D721Med (cell line): ENCODE measurements around the gene KCNJ1.

Experiments used
- DNase-seq: peaks from one replicate; pipeline ENCODE4 v3.0.0; 2011; ENCODE audit warnings: low spot score; ENCODE audit not compliant: insufficient read length
- FAIRE-seq: peaks from 2 replicates; lab custom pipeline; 2011; peaks lifted over from hg19 to GRCh38; lab: Jason Lieb, UNC
- TF ChIP-seq, protein P1 (sequence below): IDR thresholded peaks from 2 replicates; pipeline ENCODE4 v1.5.1; 2012; ENCODE audit warnings: mild to moderate bottlenecking, control low read depth; ENCODE audit not compliant: insufficient read depth; ENCODE audit errors: missing control alignments

Gene KCNJ1

DNA sequence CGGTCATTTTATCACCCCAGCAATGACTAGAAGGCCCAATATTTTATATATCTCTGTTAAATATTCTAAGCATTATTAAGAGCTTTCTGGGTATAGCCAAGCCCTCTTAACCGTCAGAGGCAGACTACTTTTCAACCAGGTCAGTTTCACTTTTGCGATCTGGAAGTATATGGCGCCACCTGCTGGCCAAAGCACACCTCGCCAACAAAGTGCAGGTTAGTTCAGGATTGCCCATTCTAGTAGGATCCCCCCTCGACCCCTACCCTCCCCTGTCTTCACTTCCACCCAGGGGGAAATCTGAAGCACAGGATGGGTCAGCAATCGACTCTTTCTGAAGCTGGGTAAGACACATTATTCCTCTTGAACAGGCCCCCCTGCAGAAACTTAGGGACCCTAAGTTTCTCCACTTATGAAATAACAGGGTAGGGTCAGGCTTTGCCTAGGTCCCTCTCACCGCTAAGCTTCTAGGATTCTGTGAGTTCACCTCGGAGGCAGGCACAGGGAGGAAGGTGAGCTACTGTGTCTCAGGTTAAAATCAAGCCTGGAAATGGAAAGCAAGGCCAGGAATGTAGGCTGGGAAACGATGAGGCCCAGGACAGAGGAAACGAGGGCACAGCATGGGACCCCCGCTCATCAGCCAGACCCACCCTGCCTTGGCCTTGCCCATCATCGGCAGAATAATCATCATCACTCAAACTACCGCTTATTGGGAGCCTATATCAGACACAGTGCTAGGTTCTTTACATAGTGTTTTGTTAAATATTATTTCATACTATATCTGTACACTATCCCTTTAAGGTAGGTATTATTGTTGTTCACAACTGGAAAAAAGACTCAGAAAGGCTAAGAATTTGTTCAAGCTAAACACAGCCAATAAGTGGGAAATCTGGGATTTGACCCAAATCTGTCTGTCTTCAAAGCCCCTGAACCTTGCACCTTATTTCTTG, 35.6 kb downstream of the KCNJ1 start:
- DNase-seq, result no peak
- FAIRE-seq, result no peak
- TF ChIP-seq, protein P1, sequence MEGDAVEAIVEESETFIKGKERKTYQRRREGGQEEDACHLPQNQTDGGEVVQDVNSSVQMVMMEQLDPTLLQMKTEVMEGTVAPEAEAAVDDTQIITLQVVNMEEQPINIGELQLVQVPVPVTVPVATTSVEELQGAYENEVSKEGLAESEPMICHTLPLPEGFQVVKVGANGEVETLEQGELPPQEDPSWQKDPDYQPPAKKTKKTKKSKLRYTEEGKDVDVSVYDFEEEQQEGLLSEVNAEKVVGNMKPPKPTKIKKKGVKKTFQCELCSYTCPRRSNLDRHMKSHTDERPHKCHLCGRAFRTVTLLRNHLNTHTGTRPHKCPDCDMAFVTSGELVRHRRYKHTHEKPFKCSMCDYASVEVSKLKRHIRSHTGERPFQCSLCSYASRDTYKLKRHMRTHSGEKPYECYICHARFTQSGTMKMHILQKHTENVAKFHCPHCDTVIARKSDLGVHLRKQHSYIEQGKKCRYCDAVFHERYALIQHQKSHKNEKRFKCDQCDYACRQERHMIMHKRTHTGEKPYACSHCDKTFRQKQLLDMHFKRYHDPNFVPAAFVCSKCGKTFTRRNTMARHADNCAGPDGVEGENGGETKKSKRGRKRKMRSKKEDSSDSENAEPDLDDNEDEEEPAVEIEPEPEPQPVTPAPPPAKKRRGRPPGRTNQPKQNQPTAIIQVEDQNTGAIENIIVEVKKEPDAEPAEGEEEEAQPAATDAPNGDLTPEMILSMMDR, result peak; percentile 93

DNA sequence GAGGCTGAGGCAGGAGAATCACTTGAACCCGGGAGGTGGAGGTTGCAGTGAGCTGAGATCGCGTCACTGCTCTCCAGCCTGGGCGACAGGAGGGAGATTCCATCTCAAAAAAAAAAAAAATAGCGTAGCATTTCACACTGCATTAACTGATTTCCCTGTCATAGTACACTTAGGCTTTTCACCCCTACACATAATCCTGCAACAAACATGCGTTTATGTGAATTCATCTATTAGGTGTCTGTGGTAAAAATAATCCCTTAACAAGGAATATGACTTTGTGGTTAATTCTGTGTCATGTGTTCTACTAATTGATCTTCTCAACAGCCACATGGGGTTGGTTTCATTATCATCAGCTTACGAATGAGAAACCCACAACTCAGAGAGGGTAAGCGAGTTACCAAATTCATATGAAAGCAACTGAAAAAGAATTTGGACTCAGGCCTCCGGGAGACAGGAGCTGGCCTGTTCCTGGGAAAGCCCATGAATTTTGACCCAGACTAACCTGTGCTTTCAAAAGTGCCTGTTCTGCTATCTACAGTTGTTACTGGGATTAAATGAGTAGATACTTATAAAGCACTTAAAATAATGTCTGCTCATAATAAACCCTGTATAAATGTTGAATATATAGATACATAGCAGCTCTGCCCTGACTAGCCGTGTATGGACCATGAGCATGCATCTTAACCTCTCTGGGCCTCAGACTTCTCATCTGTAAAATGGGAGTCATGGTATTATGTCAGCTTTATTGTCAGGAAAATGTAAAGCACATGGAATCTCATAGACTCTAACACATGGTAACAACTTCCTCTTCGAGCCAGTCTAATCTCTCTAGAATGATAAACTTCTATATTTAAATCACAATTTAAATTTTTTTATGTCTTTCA, 36.6 kb downstream of the KCNJ1 start:
- FAIRE-seq (no peak), DNase-seq (no peak)
- TF ChIP-seq, protein P1, result no peak

DNA sequence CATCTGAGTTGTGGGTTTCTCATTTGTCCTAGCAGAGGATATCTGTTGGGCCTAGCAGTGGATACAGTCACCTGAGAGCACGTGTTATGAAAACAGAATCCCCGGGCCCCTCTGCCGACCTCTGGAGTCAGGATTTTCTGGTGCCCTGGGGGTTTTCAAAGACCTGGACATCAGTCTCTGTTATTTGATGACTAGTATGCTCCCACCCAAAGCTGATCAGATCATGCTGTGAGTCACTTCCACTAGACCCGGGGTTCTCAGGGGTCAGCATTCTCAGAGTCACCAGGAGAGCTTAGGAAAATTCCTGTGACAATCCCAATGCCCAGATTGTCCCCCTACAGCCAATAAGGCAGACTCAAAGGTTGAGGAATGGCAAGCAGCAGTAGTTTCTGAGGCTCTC, 38.7 kb downstream of the KCNJ1 start:
- FAIRE-seq (no peak), DNase-seq (no peak)
- TF ChIP-seq, protein P1, result no peak

DNA sequence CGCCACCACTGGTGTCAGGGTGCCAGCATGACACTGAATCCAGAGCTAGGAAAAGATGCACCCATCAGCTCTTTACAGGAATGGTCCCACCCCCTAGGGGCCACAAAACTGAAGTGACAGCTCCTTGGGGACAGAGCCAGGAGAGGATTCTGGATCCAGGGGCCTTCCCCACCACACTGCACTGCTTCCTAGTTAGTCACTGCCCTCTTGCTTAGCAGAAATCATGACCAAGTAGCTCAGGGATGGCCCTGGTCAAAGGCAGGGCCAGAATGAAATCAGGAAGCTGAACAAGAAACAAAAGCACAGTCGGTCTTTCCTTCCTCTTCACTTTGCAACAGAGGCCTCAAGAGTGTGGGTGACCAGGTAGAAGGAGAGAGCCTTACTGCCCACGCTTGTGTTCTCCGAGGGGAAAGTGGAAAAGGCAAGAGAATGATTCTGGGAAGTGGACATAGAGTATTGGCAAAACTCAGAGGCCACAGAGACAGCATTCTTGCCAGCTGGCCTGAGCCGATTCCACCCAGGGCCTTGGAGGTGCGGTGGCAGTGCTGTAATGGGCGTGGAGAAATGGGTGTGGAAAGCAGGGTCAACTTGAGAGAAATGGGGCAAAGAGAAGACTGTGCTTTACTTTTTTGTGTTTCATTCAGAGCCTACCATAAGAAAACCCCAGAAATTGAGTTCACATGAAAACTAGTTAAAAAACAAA, 39.8 kb downstream of the KCNJ1 start:
- no peak for FAIRE-seq
- no peak for DNase-seq
- TF ChIP-seq, protein P1, result no peak

DNA sequence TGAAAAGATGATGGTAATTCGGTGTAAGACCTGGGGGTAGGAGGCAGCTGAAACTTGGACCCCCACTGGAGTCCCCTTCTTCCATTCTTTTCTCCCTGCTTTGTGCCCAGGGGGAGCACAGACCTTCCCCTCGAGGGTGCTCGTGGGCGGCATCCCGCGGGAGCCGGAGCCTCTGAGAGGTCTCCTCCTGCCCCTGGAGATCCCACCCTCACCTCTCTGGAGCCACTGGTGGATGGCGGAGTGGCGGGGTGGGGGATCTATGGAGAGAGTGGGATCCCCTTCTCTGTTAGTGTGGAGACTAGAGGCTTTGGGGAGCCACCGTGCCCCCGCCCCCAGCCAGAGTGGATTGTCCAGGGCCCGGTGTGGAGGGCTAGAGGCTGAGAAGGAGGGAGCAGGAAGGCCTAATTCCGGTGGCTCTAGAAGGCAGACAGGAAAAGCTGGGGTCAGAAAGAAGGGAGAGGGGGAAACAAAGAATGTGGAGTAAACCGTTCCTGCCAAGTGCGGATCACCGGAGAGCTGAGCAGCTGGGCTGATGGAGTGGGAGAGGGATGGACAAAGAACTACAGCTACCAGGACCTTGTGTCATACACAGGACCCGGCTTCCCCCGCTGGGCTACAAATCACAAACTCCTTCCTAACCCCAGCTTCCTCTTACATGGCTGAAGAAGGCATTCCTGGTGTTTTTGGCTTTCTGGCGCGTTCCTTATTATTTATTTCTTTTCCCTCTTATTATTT, 41.9 kb downstream of the KCNJ1 start:
- DNase-seq (no peak), FAIRE-seq (no peak)
- TF ChIP-seq, protein P1, result no peak
